Smooth muscle cell of the coronary artery (primary cell): ENCODE measurements around the gene SIX5. TPM values are rescaled to one million over a fixed set of nuclear protein-coding genes. Genes with fewer than 3 reads are reported as not detected.

Experiments
- total RNA-seq: library from RNA; depleted of rRNA; stranded (reverse); fragments of >200 nt; gene quantifications from 2 replicates; pipeline ENCODE4 v1.2.3, GENCODE V29; 2014; ENCODE audit warnings: low replicate concordance

Gene SIX5
- 4.1 and 6.2 TPM in 2 replicates for total RNA-seq

GRCh38 chr19:45768984-45769782, at the start of gene SIX5:
Gene SIX5, minus strand, starts transcription at chr19:45769252. Its CDS starts 408 bp downstream, at chr19:45768844.

GRCh38 chr19:45814851-45815480, 45.9 kb upstream of the SIX5 start, which contains the start of gene RSPH6A:
Gene RSPH6A, minus strand, starts transcription at chr19:45815308. Its CDS starts 132 bp downstream, at chr19:45815176.

GRCh38 chr19:45792470-45793177, 23.6 kb upstream of the SIX5 start, which contains the start of gene DMWD:
Gene DMWD, minus strand, starts transcription at chr19:45792845. Its CDS starts 89 bp downstream, at chr19:45792756.

GRCh38 chr19:45782162-45782691, 13.2 kb upstream of the SIX5 start, which contains the start of gene DMPK:
Gene DMPK, minus strand, starts transcription at chr19:45782490. Its CDS starts 138 bp downstream, at chr19:45782352.

GRCh38 chr19:45733160-45733810, 35.8 kb downstream of the SIX5 start, which contains the start of gene MEIOSIN:
Gene MEIOSIN, plus strand, starts transcription at chr19:45733439. Its CDS starts 1,938 bp downstream, at chr19:45735377.

GRCh38 chr19:45730368-45731288, 38.4 kb downstream of the SIX5 start, which contains the start of gene FBXO46:
Gene FBXO46, minus strand, starts transcription at chr19:45730896. Its CDS starts 17,401 bp downstream, at chr19:45713495.

Other genes starting within 250 kb of the SIX5 start
- 2.1 and 3.1 TPM in 2 replicates for gene OPA3, start 184.4 kb downstream of the SIX5 start, total RNA-seq
- gene GPR4, start 167.0 kb downstream of the SIX5 start, total RNA-seq: 0.23 TPM in 1 of 2 replicates, not detected in the other
- 33.4 and 64.9 TPM in 2 replicates for gene EML2, start 129.9 kb downstream of the SIX5 start, total RNA-seq
- gene GIPR, start 101.0 kb downstream of the SIX5 start, total RNA-seq: 1.8 TPM in 1 of 2 replicates, not detected in the other
- gene SNRPD2, start 77.3 kb downstream of the SIX5 start, total RNA-seq: 966 and 1,002 TPM in 2 replicates
- 3.2 and 10.4 TPM in 2 replicates for gene QPCTL, start 76.6 kb downstream of the SIX5 start, total RNA-seq
- 2.3 and 3.5 TPM in 2 replicates for gene FBXO46, start 38.4 kb downstream of the SIX5 start, total RNA-seq
- gene MEIOSIN, start 35.8 kb downstream of the SIX5 start, total RNA-seq: not detected in 2 replicates
- 28.9 and 131 TPM in 2 replicates for gene DMPK, start 13.2 kb upstream of the SIX5 start, total RNA-seq
- gene DMWD, start 23.6 kb upstream of the SIX5 start, total RNA-seq: 14.3 and 21.6 TPM in 2 replicates
- gene RSPH6A, start 46.1 kb upstream of the SIX5 start, total RNA-seq: 0.08 TPM in 1 of 2 replicates, not detected in the other
- gene SYMPK, start 93.9 kb upstream of the SIX5 start, total RNA-seq: 29.4 and 46.5 TPM in 2 replicates
- not detected in 2 replicates for gene FOXA3, start 95.1 kb upstream of the SIX5 start, total RNA-seq
- 14.5 and 24.1 TPM in 2 replicates for gene IRF2BP1, start 116.9 kb upstream of the SIX5 start, total RNA-seq
- gene MYPOP, start 133.4 kb upstream of the SIX5 start, total RNA-seq: 0.94 and 1.1 TPM in 2 replicates
- not detected in 2 replicates for gene NANOS2, start 145.5 kb upstream of the SIX5 start, total RNA-seq
- 0.23 and 1.2 TPM in 2 replicates for gene NOVA2, start 204.6 kb upstream of the SIX5 start, total RNA-seq
- 6.0 and 6.4 TPM in 2 replicates for gene CCDC61, start 226.2 kb upstream of the SIX5 start, total RNA-seq